GM18951 (cell line): ENCODE measurements around the gene OXTR.

Experiments
- POLR2A ChIP-seq: IDR thresholded peaks from 4 replicates; pipeline ENCODE4 v1.6.1; 2011; ENCODE audit warnings: mild to moderate bottlenecking; ENCODE audit not compliant: insufficient read length, insufficient read depth; ENCODE audit errors: extremely low read depth
- in situ Hi-C: fragments of 300-500 bp; cut with MboI; formaldehyde crosslinking; loops from one replicate; pipeline ENCODE4 v1.12.0; 2022; ENCODE audit warnings: low sequenced_read_pairs, mixed read lengths, inconsistent platforms; ENCODE audit not compliant: unreplicated experiment

Gene OXTR

GRCh38 chr3:8769088-8769822 is at the start of gene OXTR:
TSS of gene OXTR (minus strand) at chr3:8769613. CDS start at chr3:8768187, 1,426 bp downstream.
- TF ChIP-seq POLR2A: peak; percentile 39

GRCh38 chr3:8817486-8817885 is 48.1 kb upstream of the OXTR start:
- in situ Hi-C loops: no loop called here
- no peak for TF ChIP-seq POLR2A

More at GRCh38 chr3:8769088-8769822, at the start of gene OXTR:
- in situ Hi-C loops: no loop called here

GRCh38 chr3:8816106-8816505 is 46.7 kb upstream of the OXTR start:
- in situ Hi-C loops: no loop called here
- no peak for TF ChIP-seq POLR2A

GRCh38 chr3:8813411-8813810 is 44.0 kb upstream of the OXTR start:
- no peak for TF ChIP-seq POLR2A
- in situ Hi-C loops: no loop called here

- in situ Hi-C loops: no loop called here
- no peak for TF ChIP-seq POLR2A
Observed at GRCh38 chr3:8810561-8810960, 41.1 kb upstream of the OXTR start.

- in situ Hi-C loops: no loop called here
Observed at GRCh38 chr3:8805774-8806173, 36.4 kb upstream of the OXTR start.

GRCh38 chr3:8802256-8802655 is 32.8 kb upstream of the OXTR start:
- in situ Hi-C loops: no loop called here
- no peak for TF ChIP-seq POLR2A

More at GRCh38 chr3:8805774-8806173, 36.4 kb upstream of the OXTR start:
- TF ChIP-seq POLR2A: no peak

- TF ChIP-seq POLR2A: no peak
- in situ Hi-C loops: no loop called here
Observed at GRCh38 chr3:8800016-8800415, 30.6 kb upstream of the OXTR start.

GRCh38 chr3:8794247-8794646 is 24.8 kb upstream of the OXTR start:
- TF ChIP-seq POLR2A: no peak
- in situ Hi-C loops: no loop called here

GRCh38 chr3:8793242-8793641 is 23.8 kb upstream of the OXTR start:
- no peak for TF ChIP-seq POLR2A
- in situ Hi-C loops: no loop called here

GRCh38 chr3:8790529-8790928 is 21.1 kb upstream of the OXTR start:
- in situ Hi-C loops: no loop called here
- no peak for TF ChIP-seq POLR2A

GRCh38 chr3:8784676-8785435 is 15.4 kb upstream of the OXTR start:
- TF ChIP-seq POLR2A: no peak
- in situ Hi-C loops: no loop called here

GRCh38 chr3:8780279-8780678 is 10.9 kb upstream of the OXTR start:
- no peak for TF ChIP-seq POLR2A
- in situ Hi-C loops: no loop called here

- in situ Hi-C loops: no loop called here
- TF ChIP-seq POLR2A: no peak
Observed at GRCh38 chr3:8778475-8778874, 9.1 kb upstream of the OXTR start.

- in situ Hi-C loops: no loop called here
- TF ChIP-seq POLR2A: no peak
Observed at GRCh38 chr3:8777978-8778267, 8.5 kb upstream of the OXTR start.
